NT2/D1 (cell line): ENCODE measurements around the gene SCRN2.

Experiments
- DNase-seq: peaks from one replicate; pipeline ENCODE4 v3.0.0-alpha.2; 2011; ENCODE audit warnings: low read depth, low spot score
- H3K27me3 ChIP-seq: 2 replicates; pipeline ENCODE4 v1.6.0; 2011; ENCODE audit warnings: mild to moderate bottlenecking; ENCODE audit not compliant: insufficient read length, insufficient read depth
- H3K36me3 ChIP-seq: 2 replicates; pipeline ENCODE4 v1.6.1; 2011; ENCODE audit warnings: mild to moderate bottlenecking, low read length, mixed read lengths; ENCODE audit not compliant: insufficient read depth, insufficient read length
- H3K4me1 ChIP-seq: 2 replicates; pipeline ENCODE4 v1.5.1; 2011; ENCODE audit not compliant: insufficient read depth, insufficient read length
- H3K4me3 ChIP-seq: 2 replicates; pipeline ENCODE4 v1.5.1; 2011; ENCODE audit warnings: low read depth; ENCODE audit not compliant: insufficient read length
- H3K9ac ChIP-seq: 2 replicates; pipeline ENCODE4 v1.6.0; 2011; ENCODE audit warnings: low read depth; ENCODE audit not compliant: insufficient read length
- H3K9me3 ChIP-seq: 2 replicates; pipeline ENCODE4 v1.5.1; 2011; ENCODE audit warnings: mild to moderate bottlenecking, low read length; ENCODE audit not compliant: insufficient read depth
- SUZ12 ChIP-seq: IDR thresholded peaks from 2 replicates; pipeline ENCODE4 v1.6.1; 2011; ENCODE audit not compliant: insufficient read length, insufficient read depth; ENCODE audit errors: extremely low read depth
- YY1 ChIP-seq: IDR thresholded peaks from 2 replicates; pipeline ENCODE4 v1.6.1; 2011; ENCODE audit not compliant: insufficient read length, insufficient read depth
- ZNF274 ChIP-seq: IDR thresholded peaks from 2 replicates; pipeline ENCODE4 v1.6.1; 2011; ENCODE audit warnings: mild to moderate bottlenecking, low read depth, low read length

Gene SCRN2

GRCh38 chr17:47831934-47832327 is 9.1 kb downstream of the SCRN2 start:
- H3K27me3 ChIP-seq: no peaks in the 10 kb centered on the region

DNA sequence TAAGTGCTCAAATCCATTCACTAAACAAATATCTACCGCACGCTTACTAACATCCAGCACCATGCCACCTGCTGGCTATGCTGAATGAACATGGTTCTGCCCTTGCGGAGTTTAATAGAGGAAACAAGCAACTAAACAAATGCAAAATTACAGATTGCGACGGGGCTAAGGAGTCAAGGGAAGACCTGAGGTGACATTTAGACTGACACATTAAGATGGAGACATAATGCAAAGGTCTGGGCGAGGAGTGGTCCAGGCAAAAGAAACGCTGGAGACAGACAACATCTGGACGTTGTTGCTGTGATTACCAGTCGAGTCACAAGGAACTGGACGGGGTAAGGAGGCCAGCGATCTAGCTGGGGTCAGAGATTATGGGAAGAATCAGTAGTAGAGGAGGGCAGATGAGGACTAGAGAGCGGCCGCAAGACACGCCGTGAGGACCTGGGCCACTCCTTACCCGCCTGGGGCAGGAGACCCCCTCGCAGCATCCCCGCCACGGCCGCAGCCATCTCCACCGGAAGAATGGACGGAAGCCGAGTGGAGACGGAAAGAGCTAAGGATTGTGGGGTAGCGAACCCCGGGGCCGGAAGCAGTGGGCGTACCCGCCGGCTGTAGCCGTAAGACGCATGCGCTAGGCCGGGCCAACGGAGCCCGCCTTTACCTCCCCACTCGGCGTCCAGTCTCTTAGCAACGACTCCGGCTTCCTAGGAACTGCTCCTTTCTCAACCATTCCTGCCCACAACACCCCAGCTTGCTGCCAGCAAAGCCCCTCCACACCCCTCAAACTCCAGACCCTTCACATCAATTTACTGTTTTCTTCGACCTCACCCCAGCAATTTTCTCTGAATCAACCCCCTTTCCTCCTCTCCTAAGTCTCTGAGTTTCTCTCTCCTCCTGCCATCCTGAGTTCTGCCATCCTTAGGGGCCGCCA is 9.8 kb downstream of the SCRN2 start, which contains the start of the genes LRRC46 and MRPL10:
LRRC46 (plus strand) TSS at position 668 of the 931 bp plus-strand sequence. CDS start 320 bp downstream, outside the sequence.
MRPL10 (minus strand) TSS at position 539 of the 931 bp plus-strand sequence; CDS start at position 509, 30 bp downstream.
- Histone ChIP-seq H3K9me3 (no peaks in the 10 kb centered on the region), H3K9ac (peak within 1 kb of the TSS; percentile 98), H3K4me3 (peak within 1 kb of the TSS; percentile 100), H3K27me3 (no peaks in the 10 kb centered on the region), H3K4me1 (no peaks in the 10 kb centered on the region), H3K36me3 (peaks cover 49% of the 10 kb centered on the region)
- DNase-seq: peak; percentile 75
- TF ChIP-seq SUZ12 (no peak), YY1 (peak; percentile 57), ZNF274 (no peak)

More at GRCh38 chr17:47831934-47832327, 9.1 kb downstream of the SCRN2 start:
- Histone ChIP-seq H3K9ac (peak overlapping the region; percentile 14), H3K4me1 (no peaks in the 10 kb centered on the region), H3K9me3 (no peaks in the 10 kb centered on the region), H3K36me3 (peaks cover 48% of the 10 kb centered on the region), H3K4me3 (peak overlapping the region; percentile 100)
- TF ChIP-seq ZNF274: no peak
- TF ChIP-seq YY1: no peak
- no peak for TF ChIP-seq SUZ12
- DNase-seq: no peak

GRCh38 chr17:47830396-47831002 is 10.6 kb downstream of the SCRN2 start:
- Histone ChIP-seq H3K27me3 (no peaks in the 10 kb centered on the region), H3K4me1 (no peaks in the 10 kb centered on the region), H3K9ac (peak overlapping the region; percentile 98), H3K4me3 (peak overlapping the region; percentile 100), H3K36me3 (peaks cover 46% of the 10 kb centered on the region), H3K9me3 (no peaks in the 10 kb centered on the region)
- no peak for DNase-seq
- TF ChIP-seq SUZ12 (no peak), ZNF274 (no peak), YY1 (no peak)

- Histone ChIP-seq H3K27me3 (no peaks in the 10 kb centered on the region), H3K4me3 (no peak overlapping the region), H3K9me3 (no peaks in the 10 kb centered on the region), H3K9ac (no peak overlapping the region), H3K4me1 (no peaks in the 10 kb centered on the region), H3K36me3 (peaks cover 45% of the 10 kb centered on the region)
- no peak for TF ChIP-seq YY1
- TF ChIP-seq ZNF274: no peak
- TF ChIP-seq SUZ12: no peak
- no peak for DNase-seq
Measured at GRCh38 chr17:47829870-47830269, 11.2 kb downstream of the SCRN2 start.

DNA sequence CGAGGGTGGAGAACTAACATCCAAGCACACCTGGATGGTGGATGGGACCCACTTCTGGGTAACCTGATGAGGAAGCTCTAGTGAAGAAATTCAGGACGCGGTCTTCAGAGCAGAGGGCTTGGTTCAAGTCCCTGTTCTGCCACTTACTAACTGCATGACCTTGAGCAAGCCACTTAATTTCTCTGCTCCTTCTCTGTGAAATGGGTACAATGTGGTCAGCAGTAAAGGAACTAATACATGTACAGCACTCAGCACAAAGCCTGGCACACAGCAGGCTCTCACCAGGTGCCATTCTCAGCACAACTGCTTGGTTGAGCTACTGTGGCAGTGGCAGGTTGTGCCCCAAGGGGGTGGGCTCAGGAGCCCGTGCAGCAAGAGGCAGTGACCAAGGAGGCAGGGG is 17.6 kb downstream of the SCRN2 start:
- no peak for DNase-seq
- peaks cover 4% of the 10 kb centered on the region for H3K4me1 ChIP-seq
- H3K9me3 ChIP-seq: no peaks in the 10 kb centered on the region
- H3K27me3 ChIP-seq: no peaks in the 10 kb centered on the region
- peaks cover 54% of the 10 kb centered on the region for H3K36me3 ChIP-seq
- no peak overlapping the region for H3K4me3 ChIP-seq
- no peak for TF ChIP-seq SUZ12
- no peak for TF ChIP-seq ZNF274
- no peak for TF ChIP-seq YY1
- no peak overlapping the region for H3K9ac ChIP-seq

DNA sequence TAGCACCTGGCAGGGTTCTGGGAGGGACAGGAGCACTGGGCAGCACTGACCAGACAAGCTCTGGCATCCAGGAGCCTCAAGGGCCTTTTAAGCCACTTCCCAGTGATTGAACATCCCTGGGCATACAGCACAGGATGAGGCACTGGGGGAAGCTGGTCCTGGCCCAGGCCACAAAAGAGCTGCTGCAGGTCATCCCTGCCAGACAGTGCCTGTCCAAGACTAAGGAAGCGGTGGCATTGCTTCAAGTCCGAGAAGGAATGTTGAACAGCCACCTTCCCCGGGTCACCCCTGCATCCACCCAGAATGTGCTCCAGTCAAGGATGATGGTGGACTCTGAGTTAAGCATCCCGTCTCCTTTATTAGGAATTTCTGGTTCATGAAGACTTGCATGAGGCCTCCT is 18.3 kb downstream of the SCRN2 start:
- H3K36me3 ChIP-seq: peaks cover 56% of the 10 kb centered on the region

More for the DNA sequence above, 18.3 kb downstream of the SCRN2 start:
- Histone ChIP-seq H3K9me3 (no peaks in the 10 kb centered on the region), H3K4me3 (no peak overlapping the region), H3K27me3 (no peaks in the 10 kb centered on the region), H3K9ac (peak overlapping the region; percentile 27), H3K4me1 (peaks cover 4% of the 10 kb centered on the region)
- DNase-seq: no peak
- TF ChIP-seq SUZ12: no peak
- no peak for TF ChIP-seq ZNF274
- TF ChIP-seq YY1: no peak
